HUES64 (cell line): Measurements from ENCODE around the gene HDAC11.
"Not testable (repeated sequence)": the region's sequence is repeated elsewhere in the genome, so short reads cannot be mapped to it uniquely, and the experiment has no call there.

Experiments used
- H3K27ac ChIP-seq: 2 replicates; pipeline ENCODE4 v1.7.0; 2013; ENCODE audit warnings: low read depth, low read length, inconsistent platforms
- H3K27me3 ChIP-seq: 2 replicates; pipeline ENCODE4 v1.6.1; 2013; ENCODE audit warnings: mild to moderate bottlenecking, low read length; ENCODE audit not compliant: insufficient read depth
- H3K36me3 ChIP-seq: 2 replicates; pipeline ENCODE4 v1.6.1; 2013; ENCODE audit warnings: mild to moderate bottlenecking, low read length; ENCODE audit not compliant: insufficient read depth
- H3K4me1 ChIP-seq: 2 replicates; pipeline ENCODE4 v1.6.1; 2013; ENCODE audit warnings: mild to moderate bottlenecking, low read length, moderate library complexity; ENCODE audit not compliant: insufficient read depth
- H3K4me3 ChIP-seq: 2 replicates; pipeline ENCODE4 v1.5.1; 2013; ENCODE audit warnings: mild to moderate bottlenecking, low read length, moderate library complexity
- H3K9ac ChIP-seq: 2 replicates; pipeline ENCODE4 v1.6.1; 2013; ENCODE audit warnings: mild to moderate bottlenecking, low read depth, low read length
- H3K9me3 ChIP-seq: 2 replicates; pipeline ENCODE4 v1.6.1; 2013; ENCODE audit warnings: low read depth, low read length; ENCODE audit not compliant: insufficient read depth
- WGBS: fragments of 150-250, 120-280 bp; methylation state at CpG from one replicate; pipeline ENCODE4 v1.1.7; 2013; ENCODE audit warnings: missing lambda C conversion rate; 5-methylcytosine and 5-hydroxymethylcytosine counted together

Gene HDAC11

GRCh38 chr3:13495351-13495813 is 15.3 kb downstream of the HDAC11 start:
- no peaks in the 10 kb centered on the region for H3K27me3 ChIP-seq
- WGBS, result 91% methylated on average over 3 of the region's 3 CpGs
- H3K9me3 ChIP-seq, result no peaks in the 10 kb centered on the region
- no peak overlapping the region for H3K4me3 ChIP-seq
- H3K4me1 ChIP-seq, result no peaks in the 10 kb centered on the region
- no peak overlapping the region for H3K9ac ChIP-seq
- no peak overlapping the region for H3K27ac ChIP-seq
- no peaks in the 10 kb centered on the region for H3K36me3 ChIP-seq

GRCh38 chr3:13495921-13496723 is 16.0 kb downstream of the HDAC11 start:
- H3K36me3 ChIP-seq, result no peaks in the 10 kb centered on the region
- 56% methylated on average over 12 of the region's 12 CpGs for WGBS
- no peak overlapping the region for H3K27ac ChIP-seq

GRCh38 chr3:13496879-13497278 is 16.8 kb downstream of the HDAC11 start:
- H3K4me1 ChIP-seq, result no peaks in the 10 kb centered on the region
- 72% methylated on average over 6 of the region's 6 CpGs for WGBS
- no peaks in the 10 kb centered on the region for H3K36me3 ChIP-seq
- H3K27ac ChIP-seq, result no peak overlapping the region
- H3K27me3 ChIP-seq, result no peaks in the 10 kb centered on the region
- H3K9me3 ChIP-seq, result no peaks in the 10 kb centered on the region
- H3K9ac ChIP-seq, result no peak overlapping the region
- H3K4me3 ChIP-seq, result no peak overlapping the region

More at GRCh38 chr3:13495921-13496723, 16.0 kb downstream of the HDAC11 start:
- no peak overlapping the region for H3K4me3 ChIP-seq
- no peak overlapping the region for H3K9ac ChIP-seq
- H3K4me1 ChIP-seq, result no peaks in the 10 kb centered on the region
- no peaks in the 10 kb centered on the region for H3K9me3 ChIP-seq
- no peaks in the 10 kb centered on the region for H3K27me3 ChIP-seq

- Histone ChIP-seq H3K9me3 (no peaks in the 10 kb centered on the region), H3K36me3 (no peaks in the 10 kb centered on the region), H3K27me3 (no peaks in the 10 kb centered on the region), H3K9ac (no peak overlapping the region), H3K4me1 (no peaks in the 10 kb centered on the region), H3K4me3 (no peak overlapping the region), H3K27ac (no peak overlapping the region)
- WGBS, result 100% methylated on average over 2 of the region's 2 CpGs
These were observed 17.3 kb downstream of the HDAC11 start for GRCh38 chr3:13497386-13497785.

- Histone ChIP-seq H3K27me3 (no peaks in the 10 kb centered on the region), H3K27ac (no peak overlapping the region), H3K9me3 (no peaks in the 10 kb centered on the region), H3K4me3 (no peak overlapping the region), H3K36me3 (no peaks in the 10 kb centered on the region), H3K9ac (no peak overlapping the region), H3K4me1 (no peaks in the 10 kb centered on the region)
- 80% methylated on average over 14 of the region's 14 CpGs for WGBS
These were observed 18.4 kb downstream of the HDAC11 start for GRCh38 chr3:13498354-13499060.

- not testable (repeated sequence) for H3K4me3 ChIP-seq, H3K27me3 ChIP-seq, H3K27ac ChIP-seq, H3K4me1 ChIP-seq, H3K9me3 ChIP-seq, H3K36me3 ChIP-seq, H3K9ac ChIP-seq
- 96% methylated on average over 11 of the region's 11 CpGs for WGBS
These were observed 19.1 kb downstream of the HDAC11 start for GRCh38 chr3:13499246-13499645.

GRCh38 chr3:13500133-13500885 is 20.2 kb downstream of the HDAC11 start:
- H3K9me3 ChIP-seq, result no peaks in the 10 kb centered on the region
- H3K27ac ChIP-seq, result no peak overlapping the region
- no peak overlapping the region for H3K4me3 ChIP-seq
- no peaks in the 10 kb centered on the region for H3K36me3 ChIP-seq
- H3K9ac ChIP-seq, result no peak overlapping the region
- H3K4me1 ChIP-seq, result no peaks in the 10 kb centered on the region
- H3K27me3 ChIP-seq, result no peaks in the 10 kb centered on the region
- 78% methylated on average over 15 of the region's 15 CpGs for WGBS

GRCh38 chr3:13501056-13501455 is 20.9 kb downstream of the HDAC11 start:
- WGBS, result 95% methylated on average over 4 of the region's 4 CpGs
- no peak overlapping the region for H3K9ac ChIP-seq
- no peak overlapping the region for H3K27ac ChIP-seq
- H3K4me3 ChIP-seq, result no peak overlapping the region
- H3K9me3 ChIP-seq, result no peaks in the 10 kb centered on the region
- H3K36me3 ChIP-seq, result no peaks in the 10 kb centered on the region
- H3K27me3 ChIP-seq, result no peaks in the 10 kb centered on the region
- H3K4me1 ChIP-seq, result no peaks in the 10 kb centered on the region

- H3K9me3 ChIP-seq, result no peaks in the 10 kb centered on the region
- H3K27ac ChIP-seq, result no peak overlapping the region
- no peaks in the 10 kb centered on the region for H3K4me1 ChIP-seq
- H3K27me3 ChIP-seq, result no peaks in the 10 kb centered on the region
- H3K36me3 ChIP-seq, result no peaks in the 10 kb centered on the region
- 93% methylated on average over 4 of the region's 4 CpGs for WGBS
- H3K9ac ChIP-seq, result no peak overlapping the region
- no peak overlapping the region for H3K4me3 ChIP-seq
These were observed 21.4 kb downstream of the HDAC11 start for GRCh38 chr3:13501521-13501920.

GRCh38 chr3:13501958-13502790 is 22.1 kb downstream of the HDAC11 start:
- WGBS, result 93% methylated on average over 18 of the region's 18 CpGs
- H3K4me1 ChIP-seq, result peaks cover under 1% of the 10 kb centered on the region; the same call in 1 of the 2 replicates
- H3K27me3 ChIP-seq, result no peaks in the 10 kb centered on the region
- no peaks in the 10 kb centered on the region for H3K36me3 ChIP-seq
- no peak overlapping the region for H3K9ac ChIP-seq
- H3K9me3 ChIP-seq, result no peaks in the 10 kb centered on the region
- H3K27ac ChIP-seq, result no peak overlapping the region
- no peak overlapping the region for H3K4me3 ChIP-seq
